ENCODE data around the gene ACR.

DNA sequence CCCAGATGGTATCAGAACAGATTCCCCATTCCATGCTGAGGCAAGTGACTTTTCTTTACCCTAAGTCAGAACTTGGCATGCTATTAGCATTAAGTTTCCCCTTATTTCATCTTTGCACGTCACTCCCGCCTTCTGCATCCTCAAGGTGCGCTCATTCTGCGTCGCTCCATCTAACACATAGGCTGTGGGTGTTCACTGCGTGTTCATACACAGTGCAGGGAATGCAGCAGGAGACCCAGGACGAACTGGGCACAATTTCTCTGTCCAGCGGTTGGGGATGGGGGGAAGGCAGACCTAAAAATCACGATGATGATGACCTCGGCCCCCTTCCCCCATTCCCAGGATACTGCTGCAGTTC lies 19.7 kb upstream of the ACR start:
- TF ChIP-seq, protein P1, sequence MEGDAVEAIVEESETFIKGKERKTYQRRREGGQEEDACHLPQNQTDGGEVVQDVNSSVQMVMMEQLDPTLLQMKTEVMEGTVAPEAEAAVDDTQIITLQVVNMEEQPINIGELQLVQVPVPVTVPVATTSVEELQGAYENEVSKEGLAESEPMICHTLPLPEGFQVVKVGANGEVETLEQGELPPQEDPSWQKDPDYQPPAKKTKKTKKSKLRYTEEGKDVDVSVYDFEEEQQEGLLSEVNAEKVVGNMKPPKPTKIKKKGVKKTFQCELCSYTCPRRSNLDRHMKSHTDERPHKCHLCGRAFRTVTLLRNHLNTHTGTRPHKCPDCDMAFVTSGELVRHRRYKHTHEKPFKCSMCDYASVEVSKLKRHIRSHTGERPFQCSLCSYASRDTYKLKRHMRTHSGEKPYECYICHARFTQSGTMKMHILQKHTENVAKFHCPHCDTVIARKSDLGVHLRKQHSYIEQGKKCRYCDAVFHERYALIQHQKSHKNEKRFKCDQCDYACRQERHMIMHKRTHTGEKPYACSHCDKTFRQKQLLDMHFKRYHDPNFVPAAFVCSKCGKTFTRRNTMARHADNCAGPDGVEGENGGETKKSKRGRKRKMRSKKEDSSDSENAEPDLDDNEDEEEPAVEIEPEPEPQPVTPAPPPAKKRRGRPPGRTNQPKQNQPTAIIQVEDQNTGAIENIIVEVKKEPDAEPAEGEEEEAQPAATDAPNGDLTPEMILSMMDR (IDR thresholded peaks at IDR 0.05; ENCODE audit: low read depth, low read length) = no peak
- no peak for TF ChIP-seq EZH2phosphoT487 (IDR thresholded peaks at IDR 0.05; ENCODE audit: low read depth)

Measured in OCI-LY3 (cell line).